IPS-20b (cell line): ENCODE results near the gene DPP7.

Experiments used
- H3K27ac ChIP-seq: one replicate; pipeline ENCODE4 v1.5.1; 2013; ENCODE audit warnings: low read length
- H3K27me3 ChIP-seq: 2 replicates; pipeline ENCODE4 v1.6.1; 2013; ENCODE audit warnings: mild to moderate bottlenecking, low read length, inconsistent platforms; ENCODE audit not compliant: insufficient read depth
- H3K36me3 ChIP-seq: 2 replicates; pipeline ENCODE4 v1.6.1; 2013; ENCODE audit warnings: low read depth, mild to moderate bottlenecking, inconsistent platforms, low read length, moderate library complexity; ENCODE audit not compliant: insufficient read depth
- H3K4me1 ChIP-seq: 2 replicates; pipeline ENCODE4 v1.6.1; 2013; ENCODE audit warnings: mild to moderate bottlenecking, control low read depth, inconsistent platforms, low read length, moderate library complexity; ENCODE audit not compliant: insufficient read depth
- H3K4me3 ChIP-seq: 2 replicates; pipeline ENCODE4 v1.5.1; 2013; ENCODE audit warnings: mild to moderate bottlenecking, low read length, inconsistent platforms
- H3K9ac ChIP-seq: 2 replicates; pipeline ENCODE4 v1.6.1; 2013; ENCODE audit warnings: low read depth, mild to moderate bottlenecking, inconsistent platforms, low read length, moderate library complexity
- H3K9me3 ChIP-seq: 2 replicates; pipeline ENCODE4 v1.6.1; 2013; ENCODE audit warnings: mild to moderate bottlenecking, low read depth, low read length, inconsistent platforms; ENCODE audit not compliant: insufficient read depth

Gene DPP7

DNA sequence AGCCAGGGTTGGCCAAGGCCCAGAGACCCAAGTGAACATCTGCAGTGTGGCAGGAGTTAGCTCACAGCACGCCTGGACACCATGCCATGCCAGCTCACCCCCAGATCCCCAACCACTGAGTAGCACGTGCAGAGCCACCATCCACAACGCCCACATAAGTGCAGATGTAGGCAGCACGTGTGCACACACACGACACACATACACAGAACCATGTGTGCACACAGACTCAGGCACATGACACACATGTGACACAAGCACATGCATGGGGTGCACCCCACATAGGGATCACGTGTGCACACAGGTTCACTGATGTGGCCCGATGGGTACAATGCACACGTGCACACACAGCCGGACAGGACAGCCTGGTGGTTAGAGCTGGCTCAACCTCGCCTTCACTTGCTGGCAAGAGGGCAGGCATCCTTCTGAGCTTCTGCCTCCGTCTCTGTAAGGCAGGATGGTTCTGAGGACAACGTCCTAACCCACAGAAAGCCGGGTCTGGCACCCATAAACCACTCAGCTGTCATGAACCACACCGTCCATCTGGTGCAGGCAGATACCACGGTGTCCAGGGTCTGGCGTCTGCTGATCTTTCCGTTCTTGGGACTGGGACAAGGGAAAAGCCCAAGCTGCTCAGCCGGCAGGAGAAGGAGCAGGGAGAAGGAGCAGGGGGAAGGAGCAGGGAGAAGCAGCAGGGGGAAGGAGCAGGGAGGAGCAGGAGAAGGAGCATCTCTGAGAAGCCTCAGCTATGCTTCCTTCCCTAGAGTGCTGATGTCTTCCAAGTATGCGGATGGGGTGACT is 43.3 kb upstream of the DPP7 start:
- H3K27ac ChIP-seq = no peak overlapping the region
- no peaks in the 10 kb centered on the region for H3K4me1 ChIP-seq
- no peak overlapping the region for H3K9ac ChIP-seq
- H3K4me3 ChIP-seq = no peak overlapping the region
- H3K27me3 ChIP-seq = peaks cover 84% of the 10 kb centered on the region
- H3K9me3 ChIP-seq = peaks cover 4% of the 10 kb centered on the region
- no peaks in the 10 kb centered on the region for H3K36me3 ChIP-seq

DNA sequence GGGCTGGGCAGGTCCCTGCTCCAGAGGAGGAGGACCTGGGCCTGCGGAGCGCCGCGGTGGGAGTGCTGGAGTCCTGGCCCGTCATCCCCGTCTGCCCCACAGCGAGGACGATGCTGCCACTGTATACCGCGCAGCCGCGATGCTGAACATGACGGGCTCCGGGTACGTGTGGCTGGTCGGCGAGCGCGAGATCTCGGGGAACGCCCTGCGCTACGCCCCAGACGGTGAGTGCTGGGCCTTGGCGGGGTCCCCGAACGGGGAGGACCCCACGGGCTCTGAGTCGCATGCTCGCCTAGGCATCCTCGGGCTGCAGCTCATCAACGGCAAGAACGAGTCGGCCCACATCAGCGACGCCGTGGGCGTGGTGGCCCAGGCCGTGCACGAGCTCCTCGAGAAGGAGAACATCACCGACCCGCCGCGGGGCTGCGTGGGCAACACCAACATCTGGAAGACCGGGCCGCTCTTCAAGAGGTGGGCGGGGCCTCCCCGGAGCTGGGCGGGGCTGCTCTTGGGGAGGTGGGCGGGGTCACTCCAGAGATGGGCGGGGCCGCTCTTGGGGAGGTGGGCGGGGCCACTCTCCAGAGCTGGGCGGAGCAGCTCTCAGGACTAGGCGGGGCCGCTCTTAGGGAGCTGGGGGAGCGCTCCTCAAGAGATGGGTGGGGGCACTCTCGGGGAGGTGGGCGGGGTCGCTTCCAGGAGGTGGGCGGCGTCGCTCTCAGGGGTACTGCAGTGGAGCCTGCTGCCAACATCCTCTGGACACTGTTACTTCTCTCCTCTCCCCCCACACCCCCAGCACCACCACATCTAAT is 42.2 kb upstream of the DPP7 start:
- peak overlapping the region; percentile 52; the same call in 1 of the 2 replicates for H3K4me3 ChIP-seq
- peaks cover 74% of the 10 kb centered on the region for H3K27me3 ChIP-seq
- no peak overlapping the region for H3K27ac ChIP-seq
- H3K4me1 ChIP-seq = no peaks in the 10 kb centered on the region
- H3K9ac ChIP-seq = no peak overlapping the region
- no peaks in the 10 kb centered on the region for H3K36me3 ChIP-seq
- peaks cover 4% of the 10 kb centered on the region for H3K9me3 ChIP-seq

DNA sequence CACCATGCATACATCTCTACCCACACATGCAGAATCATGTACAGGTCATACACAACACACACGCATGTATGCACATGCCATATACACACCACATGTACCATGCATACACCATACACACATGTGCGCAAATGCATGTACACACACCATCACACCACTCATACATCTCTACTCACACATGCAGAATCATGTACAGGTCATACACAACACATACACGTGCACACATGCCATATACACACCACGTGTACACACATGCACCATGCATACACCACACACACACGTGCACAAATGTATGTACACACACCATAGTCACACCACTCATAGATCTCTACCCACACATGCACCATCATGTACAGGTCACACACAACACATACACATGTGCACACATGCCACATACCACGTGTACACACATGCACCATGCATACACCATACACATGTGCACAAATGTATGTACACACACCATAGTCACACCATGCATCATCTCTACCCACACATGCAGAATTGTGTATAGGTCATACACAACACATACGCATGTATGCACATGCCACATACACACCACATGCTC is 38.4 kb upstream of the DPP7 start:
- Histone ChIP-seq H3K27me3 (peaks cover 47% of the 10 kb centered on the region), H3K9ac (no peak overlapping the region), H3K36me3 (no peaks in the 10 kb centered on the region), H3K4me3 (no peak overlapping the region), H3K9me3 (peaks cover 4% of the 10 kb centered on the region), H3K27ac (no peak overlapping the region), H3K4me1 (no peaks in the 10 kb centered on the region)

DNA sequence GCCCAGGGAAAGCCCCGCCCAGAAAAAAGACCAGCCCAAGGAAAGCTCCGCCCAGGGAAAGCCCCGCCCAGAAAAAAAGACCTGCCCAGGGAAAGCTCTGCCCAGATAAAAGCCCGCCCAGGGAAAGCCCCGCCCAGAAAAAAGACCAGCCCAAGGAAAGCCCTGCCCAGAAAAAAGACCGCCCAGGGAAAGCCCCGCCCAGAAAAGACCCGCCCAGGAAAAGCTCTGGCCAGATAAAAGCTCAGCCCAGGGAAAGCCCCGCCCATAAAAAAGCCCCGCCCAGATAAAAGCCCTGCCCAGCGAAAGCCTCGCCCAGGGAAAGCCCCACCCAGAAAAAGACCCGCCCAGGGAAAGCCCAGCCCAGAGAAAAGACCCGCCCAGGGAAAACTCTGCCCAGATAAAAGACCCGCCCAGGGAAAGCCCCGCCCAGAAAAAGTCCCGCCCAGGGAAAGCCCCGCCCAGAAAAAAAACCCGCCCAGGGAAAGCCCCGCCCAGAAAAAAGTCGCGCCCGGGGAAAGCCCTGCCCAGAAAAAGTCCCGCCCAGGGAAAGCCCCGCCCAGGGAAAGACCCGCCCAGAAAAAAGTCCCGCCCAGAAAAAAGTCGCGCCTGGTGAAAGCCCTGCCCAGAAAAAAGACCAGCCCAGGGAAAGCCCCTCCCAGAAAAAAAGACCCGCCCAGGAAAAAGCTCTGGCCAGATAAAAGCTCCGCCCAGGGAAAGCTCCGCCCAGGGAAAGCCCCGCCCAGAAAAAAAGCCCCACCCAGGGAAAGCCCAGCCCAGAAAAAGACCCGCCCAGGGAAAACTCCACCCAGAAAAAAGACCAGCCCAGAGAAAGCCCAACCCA is 36.3 kb upstream of the DPP7 start:
- no peaks in the 10 kb centered on the region for H3K4me1 ChIP-seq
- no peak overlapping the region for H3K4me3 ChIP-seq
- H3K27ac ChIP-seq = no peak overlapping the region
- peaks cover 4% of the 10 kb centered on the region for H3K9me3 ChIP-seq
- no peak overlapping the region for H3K9ac ChIP-seq
- H3K27me3 ChIP-seq = peaks cover 40% of the 10 kb centered on the region
- H3K36me3 ChIP-seq = no peaks in the 10 kb centered on the region

DNA sequence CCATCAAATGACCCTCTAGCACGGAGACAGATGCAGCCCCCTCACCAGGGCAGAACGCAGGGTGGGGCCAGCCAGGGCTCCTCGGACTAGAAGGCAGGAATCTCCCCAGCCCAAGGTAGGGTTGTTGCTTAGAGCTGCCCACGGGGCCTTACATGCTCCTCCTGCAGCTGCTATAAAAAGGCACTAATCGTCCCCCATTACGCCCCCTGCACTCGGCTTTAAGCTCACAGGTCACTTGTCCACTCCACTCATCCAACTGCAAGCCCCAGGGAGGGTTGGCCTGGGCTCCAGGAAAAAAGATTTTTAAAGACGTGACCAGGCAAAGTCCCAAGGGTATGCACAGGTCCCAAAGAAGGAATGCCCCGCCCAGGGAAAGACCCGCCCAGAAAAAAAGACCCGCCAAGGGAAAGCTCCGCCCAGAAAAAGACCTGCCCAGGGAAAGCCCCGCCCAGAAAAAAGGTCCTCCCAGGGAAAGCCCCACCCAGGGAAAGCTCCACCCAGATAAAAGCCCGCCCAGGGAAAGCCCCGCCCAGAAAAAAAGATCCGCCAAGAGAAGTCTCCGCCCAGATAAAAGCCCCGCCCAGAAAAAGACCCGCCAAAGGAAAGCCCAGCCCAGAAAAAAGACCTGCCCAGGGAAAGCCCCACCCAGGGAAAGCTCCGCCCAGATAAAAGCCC is 35.5 kb upstream of the DPP7 start:
- H3K9me3 ChIP-seq = peaks cover 4% of the 10 kb centered on the region
- H3K9ac ChIP-seq = no peak overlapping the region
- no peaks in the 10 kb centered on the region for H3K4me1 ChIP-seq
- no peak overlapping the region for H3K4me3 ChIP-seq
- H3K27me3 ChIP-seq = peaks cover 36% of the 10 kb centered on the region
- H3K27ac ChIP-seq = no peak overlapping the region
- H3K36me3 ChIP-seq = no peaks in the 10 kb centered on the region

DNA sequence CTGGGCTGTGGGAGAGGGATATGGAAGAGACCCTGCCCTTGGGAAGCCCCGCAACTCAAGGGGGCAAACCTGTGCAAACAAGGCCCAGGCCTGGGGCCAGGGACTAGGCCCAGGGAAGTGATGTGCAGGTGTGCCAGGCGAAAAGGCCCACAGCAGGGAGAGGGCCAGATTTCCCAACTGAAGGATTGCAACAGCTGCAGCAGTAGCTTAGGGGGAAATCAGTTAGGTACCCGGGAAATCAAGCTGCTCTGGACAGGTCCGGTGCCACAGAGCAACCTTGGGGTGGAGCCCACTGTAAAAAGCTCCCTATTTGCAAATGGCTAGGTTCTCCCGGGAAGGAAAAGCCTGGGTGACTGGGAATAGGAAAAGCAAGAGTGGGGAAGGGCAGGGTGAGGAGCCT is 34.8 kb upstream of the DPP7 start:
- H3K4me3 ChIP-seq = no peak overlapping the region
- H3K9ac ChIP-seq = no peak overlapping the region
- no peaks in the 10 kb centered on the region for H3K4me1 ChIP-seq
- H3K36me3 ChIP-seq = no peaks in the 10 kb centered on the region
- H3K9me3 ChIP-seq = peaks cover 4% of the 10 kb centered on the region
- H3K27ac ChIP-seq = no peak overlapping the region
- peaks cover 29% of the 10 kb centered on the region; the same call in 1 of the 2 replicates for H3K27me3 ChIP-seq

DNA sequence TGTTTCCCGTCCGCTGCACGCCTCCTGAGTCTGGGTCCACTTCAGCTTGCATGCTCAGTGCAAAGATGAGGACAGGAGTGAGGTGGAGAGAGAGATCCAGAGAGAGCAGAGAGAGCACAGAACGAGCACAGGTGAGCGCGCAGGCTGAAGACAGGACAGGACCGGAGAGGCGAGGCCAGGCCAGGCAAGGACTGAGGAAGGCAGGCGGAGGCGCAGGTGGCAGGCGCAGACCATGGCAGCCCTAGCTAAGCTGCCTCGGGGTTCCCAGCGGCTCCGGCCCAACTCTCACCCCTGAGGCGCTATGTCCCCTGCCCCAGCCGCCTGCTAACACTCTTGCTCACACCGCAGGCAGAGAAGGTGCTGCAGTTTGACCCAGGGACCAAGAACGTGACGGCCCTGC is 34.1 kb upstream of the DPP7 start:
- Histone ChIP-seq H3K9ac (no peak overlapping the region), H3K4me1 (no peaks in the 10 kb centered on the region), H3K4me3 (no peak overlapping the region), H3K36me3 (no peaks in the 10 kb centered on the region), H3K9me3 (peaks cover 4% of the 10 kb centered on the region), H3K27me3 (peaks cover 34% of the 10 kb centered on the region), H3K27ac (no peak overlapping the region)

DNA sequence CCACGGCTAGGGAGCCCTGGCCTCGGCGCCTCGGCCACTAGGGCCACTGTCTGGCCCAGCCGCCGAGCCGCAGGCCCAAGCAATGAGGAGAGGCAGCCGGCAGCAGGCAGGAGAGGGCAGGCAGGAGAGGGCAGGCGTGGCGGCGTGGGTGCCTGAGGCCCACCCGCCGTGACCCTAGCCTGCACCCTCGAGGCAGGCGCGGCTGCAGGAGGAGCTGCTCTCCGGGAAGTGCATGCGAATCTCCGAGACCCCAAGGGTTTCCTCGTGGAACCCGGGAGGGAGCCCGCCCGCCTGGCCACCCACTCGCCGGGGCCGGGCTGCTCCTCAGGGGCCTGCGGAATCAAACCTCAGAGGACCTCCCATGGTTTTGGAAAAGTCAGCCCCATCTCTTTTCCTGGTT is 33.7 kb upstream of the DPP7 start:
- Histone ChIP-seq H3K4me3 (no peak overlapping the region), H3K9ac (no peak overlapping the region), H3K27ac (no peak overlapping the region), H3K36me3 (no peaks in the 10 kb centered on the region), H3K9me3 (peaks cover 4% of the 10 kb centered on the region), H3K27me3 (peaks cover 38% of the 10 kb centered on the region), H3K4me1 (no peaks in the 10 kb centered on the region)

DNA sequence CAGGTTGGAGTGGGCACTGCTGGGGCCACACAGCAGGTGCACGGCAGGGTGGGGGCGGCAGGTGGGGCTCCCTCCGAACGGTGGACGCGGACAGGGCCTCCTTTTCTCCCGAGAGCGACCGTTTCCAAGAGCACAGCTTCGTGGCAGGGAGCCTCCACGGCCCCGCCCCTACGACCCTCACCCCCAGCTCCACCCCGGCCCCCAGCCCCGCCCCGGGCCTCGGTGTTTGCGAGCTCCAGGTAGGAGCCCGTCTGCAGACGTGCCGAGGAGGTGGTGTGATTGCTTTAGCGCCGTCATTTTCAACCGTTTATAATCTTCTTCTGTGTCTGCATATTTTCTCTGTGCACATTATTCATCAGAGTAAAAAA is 33.2 kb upstream of the DPP7 start:
- Histone ChIP-seq H3K4me3 (no peak overlapping the region), H3K9ac (no peak overlapping the region), H3K9me3 (no peaks in the 10 kb centered on the region), H3K27ac (no peak overlapping the region), H3K4me1 (no peaks in the 10 kb centered on the region), H3K36me3 (no peaks in the 10 kb centered on the region), H3K27me3 (peaks cover 43% of the 10 kb centered on the region)

DNA sequence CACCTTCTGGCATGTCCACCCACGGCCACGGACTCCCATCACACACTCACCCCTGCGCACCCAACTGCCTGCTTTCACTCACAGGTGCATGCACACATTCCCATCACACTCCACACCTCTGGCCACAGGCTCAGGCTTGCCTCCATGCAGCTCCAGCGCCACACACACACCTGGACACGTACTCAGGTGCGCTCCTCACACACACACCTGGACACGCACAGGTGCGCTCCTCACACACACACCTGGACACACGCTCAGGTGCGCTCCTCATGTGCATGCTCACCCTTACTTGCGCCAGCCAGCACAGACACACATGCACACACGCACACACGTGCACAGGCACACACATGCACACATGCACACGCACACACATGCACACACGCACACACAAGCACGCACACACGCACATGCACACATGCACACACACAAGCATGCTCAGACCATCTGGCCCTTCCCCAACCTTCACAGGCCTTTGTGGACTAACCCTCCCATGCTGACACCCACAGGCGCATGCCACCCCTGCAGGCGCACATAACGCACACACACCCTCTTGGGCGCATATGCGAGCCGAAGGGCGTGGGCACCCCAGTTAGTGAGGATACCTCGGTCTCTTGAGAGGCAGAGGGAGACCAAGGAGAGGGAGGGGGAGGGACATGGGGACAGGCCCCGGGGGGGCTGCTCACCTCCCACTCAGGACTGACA is 32.7 kb upstream of the DPP7 start:
- Histone ChIP-seq H3K4me3 (no peak overlapping the region), H3K27ac (no peak overlapping the region), H3K9me3 (no peaks in the 10 kb centered on the region), H3K9ac (no peak overlapping the region), H3K27me3 (peaks cover 48% of the 10 kb centered on the region), H3K4me1 (no peaks in the 10 kb centered on the region), H3K36me3 (no peaks in the 10 kb centered on the region)
